Transverse colon (tissue), 4 donors: ENCODE results near the gene ITGA7. TPM values are rescaled to one million over a fixed set of nuclear protein-coding genes. Genes with fewer than 3 reads are reported as not detected.

Source experiments
- DNase-seq: peaks from one replicate; pipeline ENCODE4 v3.0.0-alpha.2; 2019
- H3K27ac ChIP-seq, 4 donors: fragments of 200-600 bp; sonication (generic); 2 replicates each; pipeline ENCODE4 v1.5.1; 2016 to 2018; ENCODE audit warnings: inconsistent platforms in 4 of 4
- H3K27me3 ChIP-seq: fragments of 200-600 bp; sonication (generic); 2 replicates; pipeline ENCODE4 v1.5.1; 2017; ENCODE audit warnings: inconsistent platforms
- H3K36me3 ChIP-seq, 4 donors: fragments of 200-600 bp; sonication (generic); 2 replicates each; pipeline ENCODE4 v1.5.1; 2017 to 2019; ENCODE audit warnings: inconsistent platforms in 4 of 4
- H3K4me1 ChIP-seq, 4 donors: fragments of 200-600 bp; sonication (generic); 2 replicates each; pipeline ENCODE4 v1.5.1; 2017 to 2020; ENCODE audit warnings: inconsistent platforms in 4 of 4
- H3K4me3 ChIP-seq, 4 donors: fragments of 200-600 bp; sonication (generic); 1 replicate in 1 of 4; 2 replicates in 3 of 4; pipeline versions ENCODE4 v1.5.1 to v1.6.1; 2017 to 2019; ENCODE audit warnings: inconsistent platforms in 4 of 4
- H3K9me3 ChIP-seq, 2 donors: fragments of 200-600 bp; sonication (generic); 2 replicates each; pipeline ENCODE4 v1.5.1; 2017 to 2019; ENCODE audit warnings: inconsistent platforms in 2 of 2
- CTCF ChIP-seq, 5 experiments: fragments of 200-600 bp in 3 of 5; fragments of 450-650 bp in 2 of 5; sonication (generic) in 3 of 5; IDR thresholded peaks; 1 replicate in 2 of 5; 2 replicates in 3 of 5; pipeline ENCODE4 v1.5.1; 2016 to 2017; ENCODE audit warnings: antibody characterized with exemption in 5 of 5, inconsistent platforms in 3 of 5, mild to moderate bottlenecking in 2 of 5, moderate library complexity in 1 of 5
- EP300 ChIP-seq: sonication (generic); formaldehyde crosslinking; IDR thresholded peaks from one replicate; pipeline ENCODE4 v1.6.1; 2017; ENCODE audit warnings: antibody characterized with exemption, low read depth
- POLR2A ChIP-seq: fragments of 450-650 bp; IDR thresholded peaks from one replicate; pipeline ENCODE4 v1.6.1; 2016; ENCODE audit warnings: antibody characterized with exemption, mild to moderate bottlenecking, moderate library complexity
- POLR2AphosphoS5 ChIP-seq, 3 donors: sonication (generic); formaldehyde crosslinking; IDR thresholded peaks; one replicate each; pipeline ENCODE4 v1.6.1; 2016; ENCODE audit warnings: antibody characterized with exemption in 3 of 3
- WGBS, 2 donors: methylation state at CpG; one replicate each; pipeline ENCODE4 v1.1.5; 2018; ENCODE audit warnings: low coverage in 1 of 2; 5-methylcytosine and 5-hydroxymethylcytosine counted together
- in situ Hi-C, 4 donors: fragments of 200-750 bp; cut with MboI; loops; one replicate each; pipeline versions ENCODE4 v1.15.0 to v1.15.1; 2017; ENCODE audit warnings: low sequenced_read_pairs in 3 of 4, low pct_ligation_motif_present in 1 of 4, low pct_unique_long_range_greater_than_20kb in 1 of 4
- intact Hi-C: fragments of 100-400 bp; cut with DNase I; formaldehyde crosslinking; loops from one replicate; pipeline ENCODE4 v1.15.1; 2023; ENCODE audit warnings: low total_unique reads
- total RNA-seq, 4 donors: library from RNA; depleted of rRNA; stranded (reverse); fragments of >200 nt; gene quantifications; one replicate each; pipeline ENCODE4 v1.1.0, GENCODE V29; 2016

ITGA7 gene
- total RNA-seq, 4 donors from 2014 or later, result 14.4 to 125 (median 23.6) TPM

DNA sequence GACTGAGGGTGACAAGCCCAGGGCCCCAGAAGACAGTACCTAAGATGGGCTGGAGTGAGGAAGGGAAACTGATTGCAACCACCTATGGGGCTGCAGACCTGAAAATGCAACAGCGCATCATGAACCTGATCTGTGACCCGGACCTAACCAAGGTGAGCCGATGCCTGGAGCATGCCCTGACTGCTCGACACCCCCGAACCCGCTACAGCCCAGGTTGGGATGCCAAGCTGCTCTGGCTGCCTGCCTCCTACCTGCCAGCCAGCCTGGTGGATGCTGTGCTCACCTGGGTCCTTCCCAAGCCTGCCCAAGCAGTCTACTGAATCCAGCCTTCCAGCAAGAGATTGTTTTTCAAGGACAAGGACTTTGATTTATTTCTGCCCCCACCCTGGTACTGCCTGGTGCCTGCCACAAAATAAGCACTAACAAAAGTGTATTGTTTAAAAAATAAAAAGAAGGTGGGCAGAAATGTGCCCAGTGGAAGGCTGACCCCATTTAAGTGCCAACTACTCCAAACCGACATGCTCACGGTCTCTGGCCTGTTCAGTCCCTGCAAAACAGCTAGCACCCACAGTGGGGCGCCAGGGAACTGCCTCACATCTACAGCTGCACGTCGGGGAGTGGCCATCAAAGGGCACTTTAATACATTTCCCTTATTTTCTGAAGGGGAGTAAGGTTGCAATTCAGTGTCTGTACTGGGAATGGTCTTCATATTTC, 16.7 kb upstream of the ITGA7 start:
- peak; percentile 82 for DNase-seq
- Histone ChIP-seq H3K9me3 (no peaks in the 10 kb centered on the region), H3K27me3 (no peaks in the 10 kb centered on the region), H3K27ac (peak overlapping the region; percentile 97 to 99 (median 99)), H3K4me3 (no peak overlapping the region), H3K4me1 (peaks cover 39 to 83% (median 69%) of the 10 kb centered on the region in 4 donors), H3K36me3 (no peaks in the 10 kb centered on the region)
- 11 to 54% methylated on average over 5 to 11 of the region's 11 CpGs for WGBS, 2 donors
- TF ChIP-seq POLR2A (no peak), CTCF (IDR thresholded peaks at IDR 0.05) (peak; percentile 54 to 72 (median 61)), POLR2AphosphoS5 (IDR thresholded peaks at IDR 0.05) (peak in 1 of 3 donors; percentile 8)
- in situ Hi-C loops, result loop anchor here in 1 of 4 donors (10.0 kb wide), 1 partner anchor 390 kb away; the partner anchor contains the start of genes RPL41 and ZC3H10
- intact Hi-C loops, result no loop called here

- H3K4me1 ChIP-seq, result peaks cover 44 to 90% (median 76%) of the 10 kb centered on the region in 4 donors
- no peaks in the 10 kb centered on the region for H3K27me3 ChIP-seq
- in situ Hi-C loops (loop anchor here in 1 of 4 donors (10.0 kb wide), 1 partner anchor 391 kb away; the partner anchor contains the start of genes RPL41 and ZC3H10), intact Hi-C loops (no loop called here)
- no peak overlapping the region for H3K4me3 ChIP-seq
- H3K36me3 ChIP-seq, result no peaks in the 10 kb centered on the region
- H3K9me3 ChIP-seq, result no peaks in the 10 kb centered on the region
- peak; percentile 23 for DNase-seq
- peak overlapping the region; percentile 97 to 99 (median 99) for H3K27ac ChIP-seq
- TF ChIP-seq CTCF (IDR thresholded peaks at IDR 0.05) (no peak), POLR2AphosphoS5 (IDR thresholded peaks at IDR 0.05) (peak in 1 of 3 donors; percentile 3)
- 15 to 58% methylated on average over 3 to 10 of the region's 10 CpGs for WGBS, 2 donors
Observed at GRCh38 chr12:55723516-55724225, 16.0 kb upstream of the ITGA7 start.

DNA sequence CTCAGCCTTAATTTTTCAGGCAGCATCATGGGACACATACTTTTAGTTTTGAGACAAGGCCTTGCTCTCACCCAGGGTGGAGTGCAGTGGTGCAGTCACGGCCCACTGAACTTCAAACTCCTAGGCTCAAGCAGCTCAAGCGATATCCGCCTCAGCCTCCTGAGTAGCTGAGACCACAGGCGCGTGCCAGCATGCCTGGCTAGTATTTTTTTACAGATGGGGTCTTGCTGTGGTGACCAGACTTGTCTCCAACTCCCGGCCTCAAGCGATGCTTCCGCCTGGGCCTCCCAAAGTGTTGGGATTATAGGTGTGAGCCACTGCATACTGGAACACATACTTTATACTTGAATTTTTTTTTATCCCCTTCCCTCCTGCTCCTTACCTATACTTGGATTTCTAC, 15.2 kb upstream of the ITGA7 start:
- in situ Hi-C loops (loop anchor here in 1 of 4 donors (10.0 kb wide), 1 partner anchor 392 kb away; the partner anchor contains the start of genes RPL41 and ZC3H10), intact Hi-C loops (no loop called here)
- Histone ChIP-seq H3K27me3 (no peaks in the 10 kb centered on the region), H3K4me3 (no peak overlapping the region), H3K9me3 (no peaks in the 10 kb centered on the region), H3K4me1 (peaks cover 52 to 97% (median 83%) of the 10 kb centered on the region in 4 donors), H3K36me3 (no peaks in the 10 kb centered on the region), H3K27ac (peak overlapping the region; percentile 97 to 99 (median 99))
- TF ChIP-seq POLR2AphosphoS5 (IDR thresholded peaks at IDR 0.05) (no peak), POLR2A (no peak), EP300 (no peak), CTCF (IDR thresholded peaks at IDR 0.05) (no peak)
- WGBS, 2 donors, result 93% methylated on average over 8 of the region's 8 CpGs; no CpG with 5 or more reads in 1 of the 2 donors
- DNase-seq, result peak; percentile 8

DNA sequence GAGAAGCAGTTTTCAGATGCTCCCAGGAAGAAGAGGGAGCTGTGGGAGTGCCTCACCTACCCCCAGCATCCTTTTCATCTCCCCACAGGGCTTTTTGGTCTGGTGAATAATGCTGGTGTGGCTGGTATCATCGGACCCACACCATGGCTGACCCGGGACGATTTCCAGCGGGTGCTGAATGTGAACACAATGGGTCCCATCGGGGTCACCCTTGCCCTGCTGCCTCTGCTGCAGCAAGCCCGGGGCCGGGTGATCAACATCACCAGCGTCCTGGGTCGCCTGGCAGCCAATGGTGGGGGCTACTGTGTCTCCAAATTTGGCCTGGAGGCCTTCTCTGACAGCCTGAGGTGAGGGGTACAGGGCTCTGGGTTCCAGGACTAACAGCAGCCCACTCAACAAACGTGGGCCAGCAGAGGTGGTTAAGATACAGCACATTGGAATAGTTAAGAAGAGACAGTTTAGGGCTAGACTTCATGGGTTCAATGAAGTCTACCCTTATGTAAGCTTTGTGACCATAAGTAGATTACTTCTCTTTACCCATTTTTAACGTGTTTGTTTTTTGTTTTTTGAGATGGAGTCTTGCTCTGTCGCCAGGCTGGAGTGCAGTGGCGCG, 14.0 kb upstream of the ITGA7 start:
- Histone ChIP-seq H3K27me3 (no peaks in the 10 kb centered on the region), H3K9me3 (no peaks in the 10 kb centered on the region), H3K36me3 (no peaks in the 10 kb centered on the region), H3K4me1 (peaks cover 56 to 98% (median 84%) of the 10 kb centered on the region in 4 donors), H3K27ac (peak overlapping the region; percentile 97 to 99 (median 99)), H3K4me3 (peak overlapping the region in 2 of 4 donors; percentile 7 to 39)
- in situ Hi-C loops, result loop anchor here in 1 of 4 donors (10.0 kb wide), 1 partner anchor 393 kb away; the partner anchor contains the start of genes RPL41 and ZC3H10
- DNase-seq, result no peak
- TF ChIP-seq EP300, result no peak
- TF ChIP-seq POLR2A, result no peak
- TF ChIP-seq CTCF (IDR thresholded peaks at IDR 0.05), result no peak
- TF ChIP-seq POLR2AphosphoS5 (IDR thresholded peaks at IDR 0.05), result peak in 1 of 3 donors; percentile 2
- 70% methylated on average over 14 of the region's 14 CpGs; no CpG with 5 or more reads in 1 of the 2 donors for WGBS, 2 donors
- intact Hi-C loops, result no loop called here
